Uterus (tissue), 4 donors: Measurements from ENCODE around the gene PELI2. TPM values are rescaled to one million over a fixed set of nuclear protein-coding genes. Genes with fewer than 3 reads are reported as not detected.

Experiments
- DNase-seq, 2 donors: peaks; one replicate each; pipeline ENCODE4 v3.0.0-alpha.2; 2019 to 2020
- H3K27ac ChIP-seq, 2 donors: fragments of 200-600 bp; sonication (generic); 1 replicate in 1 of 2; 2 replicates in 1 of 2; pipeline ENCODE4 v1.5.1; 2016 to 2018
- H3K27me3 ChIP-seq, 2 donors: fragments of 200-600 bp; sonication (generic); one replicate each; pipeline ENCODE4 v1.5.1; 2018 to 2019; ENCODE audit warnings: control low read depth in 1 of 2
- H3K36me3 ChIP-seq, 2 donors: fragments of 200-600 bp; sonication (generic); one replicate each; pipeline ENCODE4 v1.5.1; 2019; ENCODE audit warnings: control low read depth in 1 of 2
- H3K4me1 ChIP-seq, 2 donors: fragments of 200-600 bp; sonication (generic); one replicate each; pipeline ENCODE4 v1.5.1; 2018 to 2019; ENCODE audit warnings: control low read depth in 1 of 2
- H3K4me3 ChIP-seq, 2 donors: fragments of 200-600 bp; sonication (generic); 1 replicate in 1 of 2; 2 replicates in 1 of 2; pipeline ENCODE4 v1.5.1; 2018 to 2019; ENCODE audit warnings: mild to moderate bottlenecking in 1 of 2
- H3K9me3 ChIP-seq, 2 donors: fragments of 200-600 bp; sonication (generic); one replicate each; pipeline ENCODE4 v1.5.1; 2019; ENCODE audit warnings: control low read depth in 1 of 2
- POLR2A ChIP-seq, 2 donors: fragments of 450-650 bp; IDR thresholded peaks; one replicate each; pipeline ENCODE4 v1.6.1; 2016; ENCODE audit warnings: antibody characterized with exemption in 2 of 2, mild to moderate bottlenecking in 1 of 2, moderate library complexity in 1 of 2
- intact Hi-C: fragments of 100-400 bp; cut with DNase I; formaldehyde crosslinking; loops from one replicate; pipeline ENCODE4 v1.15.1; 2023; ENCODE audit warnings: low total_unique reads
- total RNA-seq, 4 donors: library from RNA; depleted of rRNA in 3 of 4; stranded (reverse); fragments of >200 nt in 3 of 4; gene quantifications; one replicate each; pipeline versions ENCODE4 v1.1.0 to v1.2.4, GENCODE V29; 2014 to 2023
- TF ChIP-seq, protein P1 (sequence below), 4 experiments: fragments of 200-600 bp in 2 of 4; fragments of 450-650 bp in 2 of 4; sonication (generic) in 2 of 4; IDR thresholded peaks; one replicate each; pipeline ENCODE4 v1.5.1; 2016 to 2019; ENCODE audit warnings: antibody characterized with exemption in 4 of 4, mild to moderate bottlenecking in 2 of 4, moderate library complexity in 1 of 4
- donor health status: DM: yes; HTN: yes; CAD: no.

PELI2 gene, protein sequence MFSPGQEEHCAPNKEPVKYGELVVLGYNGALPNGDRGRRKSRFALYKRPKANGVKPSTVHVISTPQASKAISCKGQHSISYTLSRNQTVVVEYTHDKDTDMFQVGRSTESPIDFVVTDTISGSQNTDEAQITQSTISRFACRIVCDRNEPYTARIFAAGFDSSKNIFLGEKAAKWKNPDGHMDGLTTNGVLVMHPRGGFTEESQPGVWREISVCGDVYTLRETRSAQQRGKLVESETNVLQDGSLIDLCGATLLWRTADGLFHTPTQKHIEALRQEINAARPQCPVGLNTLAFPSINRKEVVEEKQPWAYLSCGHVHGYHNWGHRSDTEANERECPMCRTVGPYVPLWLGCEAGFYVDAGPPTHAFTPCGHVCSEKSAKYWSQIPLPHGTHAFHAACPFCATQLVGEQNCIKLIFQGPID
- 10 to 100 TPM; 15.6 to 24.3 (median 17.0) TPM for total RNA-seq

DNA sequence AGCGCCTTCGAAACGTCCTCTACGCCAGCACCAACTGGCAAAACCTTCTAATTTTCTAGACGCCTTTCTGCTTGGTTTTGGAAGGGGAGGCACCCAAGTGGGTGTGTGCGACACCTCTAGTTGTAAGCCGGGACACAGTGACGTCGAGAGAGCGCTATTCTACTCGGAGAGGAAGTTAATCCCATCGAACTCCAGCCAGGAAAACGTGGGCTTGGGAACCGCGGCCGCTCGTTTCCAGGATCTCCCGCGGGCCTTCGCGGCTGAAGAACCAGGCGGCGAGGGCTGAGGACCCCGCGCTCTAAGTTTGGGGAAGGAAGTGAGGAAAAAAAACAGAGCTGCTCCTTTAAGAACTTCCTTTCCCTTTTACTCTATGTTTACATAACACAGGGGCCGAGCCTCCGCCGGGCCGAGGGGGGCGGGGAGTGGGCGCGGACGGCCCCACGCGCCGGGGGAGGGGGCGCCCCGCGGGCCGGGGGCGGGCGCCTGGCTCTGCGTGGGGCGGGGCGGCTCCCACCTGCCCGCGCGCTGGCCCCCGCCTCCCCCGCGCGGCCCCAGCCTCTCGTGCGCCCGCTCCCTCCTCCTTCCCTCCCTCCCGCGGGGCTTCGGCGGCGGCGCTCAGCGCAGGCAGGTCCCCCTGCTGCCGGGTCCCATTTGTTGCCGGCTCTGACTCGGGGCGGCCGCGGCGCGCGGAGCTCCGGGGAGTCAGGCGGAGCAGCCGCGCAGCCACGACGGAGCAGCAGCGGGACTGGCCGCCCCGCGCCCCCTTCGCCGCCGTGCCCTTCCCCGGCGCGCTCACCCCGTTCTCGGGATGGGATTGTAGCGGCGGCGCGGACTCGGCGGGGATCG is at the start of gene PELI2:
PELI2 (plus strand) TSS at position 647 of the 846 bp plus-strand sequence. CDS start 250 bp downstream, outside the sequence.
- peak; percentile 81 for DNase-seq

DNA sequence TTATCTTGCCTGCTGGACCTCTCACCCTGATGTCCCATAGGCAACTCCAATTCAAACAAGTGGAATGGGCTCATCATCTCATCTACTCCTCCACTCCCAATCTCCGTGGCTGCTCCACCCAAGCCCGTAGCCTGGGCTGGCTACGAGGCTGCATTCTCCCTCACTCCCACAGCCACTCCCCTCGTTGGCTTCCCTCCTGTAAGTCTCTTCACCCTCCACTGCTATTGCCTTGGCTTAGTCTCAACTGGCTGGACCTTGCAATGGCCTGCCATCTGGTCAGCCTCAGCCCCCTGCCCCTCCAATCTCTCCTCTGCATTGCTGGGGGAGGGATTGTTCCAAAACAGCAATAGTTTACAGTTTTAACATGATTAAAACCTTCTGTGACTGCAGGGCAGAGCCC is 44.4 kb upstream of the PELI2 start:
- H3K27ac ChIP-seq, result no peak overlapping the region
- H3K4me1 ChIP-seq, result no peaks in the 10 kb centered on the region
- no peak for DNase-seq
- H3K36me3 ChIP-seq, result no peaks in the 10 kb centered on the region
- no peak overlapping the region for H3K4me3 ChIP-seq
- no peak for TF ChIP-seq POLR2A (IDR thresholded peaks at IDR 0.05)
- no peaks in the 10 kb centered on the region for H3K9me3 ChIP-seq
- no peaks in the 10 kb centered on the region for H3K27me3 ChIP-seq
- intact Hi-C loops, result no loop called here

More for the DNA sequence above, at the start of gene PELI2:
- Histone ChIP-seq H3K4me3 (peak within 1 kb of the TSS; percentile 60 to 98), H3K36me3 (no peaks in the 10 kb centered on the region), H3K27me3 (no peaks in the 10 kb centered on the region), H3K27ac (peak within 1 kb of the TSS; percentile 93 to 95), H3K9me3 (no peaks in the 10 kb centered on the region), H3K4me1 (no peaks in the 10 kb centered on the region)
- intact Hi-C loops, result no loop called here
- TF ChIP-seq, protein P1, sequence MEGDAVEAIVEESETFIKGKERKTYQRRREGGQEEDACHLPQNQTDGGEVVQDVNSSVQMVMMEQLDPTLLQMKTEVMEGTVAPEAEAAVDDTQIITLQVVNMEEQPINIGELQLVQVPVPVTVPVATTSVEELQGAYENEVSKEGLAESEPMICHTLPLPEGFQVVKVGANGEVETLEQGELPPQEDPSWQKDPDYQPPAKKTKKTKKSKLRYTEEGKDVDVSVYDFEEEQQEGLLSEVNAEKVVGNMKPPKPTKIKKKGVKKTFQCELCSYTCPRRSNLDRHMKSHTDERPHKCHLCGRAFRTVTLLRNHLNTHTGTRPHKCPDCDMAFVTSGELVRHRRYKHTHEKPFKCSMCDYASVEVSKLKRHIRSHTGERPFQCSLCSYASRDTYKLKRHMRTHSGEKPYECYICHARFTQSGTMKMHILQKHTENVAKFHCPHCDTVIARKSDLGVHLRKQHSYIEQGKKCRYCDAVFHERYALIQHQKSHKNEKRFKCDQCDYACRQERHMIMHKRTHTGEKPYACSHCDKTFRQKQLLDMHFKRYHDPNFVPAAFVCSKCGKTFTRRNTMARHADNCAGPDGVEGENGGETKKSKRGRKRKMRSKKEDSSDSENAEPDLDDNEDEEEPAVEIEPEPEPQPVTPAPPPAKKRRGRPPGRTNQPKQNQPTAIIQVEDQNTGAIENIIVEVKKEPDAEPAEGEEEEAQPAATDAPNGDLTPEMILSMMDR (IDR thresholded peaks at IDR 0.05), result peak in 3 of 4 experiments; percentile 32 to 62 (median 42)
- peak; percentile 67 to 90 for TF ChIP-seq POLR2A (IDR thresholded peaks at IDR 0.05)

DNA sequence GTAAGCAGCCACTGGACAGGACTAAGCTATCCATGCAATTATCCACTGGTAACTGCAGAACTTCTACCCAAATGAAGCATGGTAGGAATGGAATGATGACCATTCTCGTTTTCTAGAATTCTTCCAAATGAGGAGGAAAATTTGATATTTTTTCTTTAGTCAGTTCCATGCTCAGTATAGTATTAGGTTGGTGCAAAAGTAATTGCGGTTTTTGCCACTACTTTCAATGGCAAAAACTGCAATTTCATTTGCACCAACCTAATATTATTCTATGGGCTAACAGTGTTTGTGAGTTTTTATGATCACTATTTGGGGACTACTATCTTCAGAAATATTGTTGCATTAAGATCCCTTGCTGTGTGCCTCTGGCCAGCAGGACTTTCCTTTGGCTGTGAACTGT is 42.9 kb upstream of the PELI2 start:
- intact Hi-C loops, result no loop called here
- H3K9me3 ChIP-seq, result no peaks in the 10 kb centered on the region
- H3K4me1 ChIP-seq, result no peaks in the 10 kb centered on the region
- H3K36me3 ChIP-seq, result no peaks in the 10 kb centered on the region
- no peaks in the 10 kb centered on the region for H3K27me3 ChIP-seq
- no peak overlapping the region for H3K27ac ChIP-seq
- DNase-seq, result no peak
- TF ChIP-seq POLR2A (IDR thresholded peaks at IDR 0.05), result no peak
- TF ChIP-seq, protein P1 (IDR thresholded peaks at IDR 0.05), result no peak
- H3K4me3 ChIP-seq, result no peak overlapping the region

- Histone ChIP-seq H3K4me1 (no peaks in the 10 kb centered on the region), H3K9me3 (no peaks in the 10 kb centered on the region), H3K4me3 (no peak overlapping the region), H3K27me3 (no peaks in the 10 kb centered on the region), H3K27ac (no peak overlapping the region), H3K36me3 (no peaks in the 10 kb centered on the region)
- no peak for DNase-seq
- intact Hi-C loops, result no loop called here
- TF ChIP-seq, protein P1 (IDR thresholded peaks at IDR 0.05), result no peak
- TF ChIP-seq POLR2A (IDR thresholded peaks at IDR 0.05), result no peak
Measured at GRCh38 chr14:56081139-56081538, 37.1 kb upstream of the PELI2 start.

- no peak for TF ChIP-seq POLR2A (IDR thresholded peaks at IDR 0.05)
- TF ChIP-seq, protein P1 (IDR thresholded peaks at IDR 0.05), result no peak
- Histone ChIP-seq H3K4me1 (no peaks in the 10 kb centered on the region), H3K9me3 (no peaks in the 10 kb centered on the region), H3K27ac (no peak overlapping the region), H3K4me3 (no peak overlapping the region), H3K27me3 (no peaks in the 10 kb centered on the region), H3K36me3 (no peaks in the 10 kb centered on the region)
- no peak for DNase-seq
- intact Hi-C loops, result no loop called here
Measured at GRCh38 chr14:56082880-56083279, 35.3 kb upstream of the PELI2 start.
